Heart left ventricle (tissue), 16 donors: ENCODE results near the gene CMBL. TPM values are rescaled to one million over a fixed set of nuclear protein-coding genes. Genes with fewer than 3 reads are reported as not detected.

Source experiments
- ATAC-seq, 4 donors: fragments of 200-7000 bp; cut with Tn5 transposase; one replicate each; pipeline ENCODE4 v1.9.1; 2020 to 2022; ENCODE audit warnings: moderate library complexity in 4 of 4, mild to moderate bottlenecking in 3 of 4, moderate number of reproducible peaks in 1 of 4
- DNase-seq, 5 donors: peaks; one replicate each; pipeline ENCODE4 v3.0.0-alpha.2; 2020
- H3K27ac ChIP-seq, 12 donors: fragments of 200-600 bp; sonication (generic) in 4 of 12; one replicate each; pipeline versions ENCODE4 v1.5.0 to v1.8.0; 2016 to 2022; ENCODE audit warnings: mild to moderate bottlenecking in 2 of 12
- H3K27me3 ChIP-seq, 9 donors: fragments of 200-600 bp; sonication (generic) in 2 of 9; one replicate each; pipeline versions ENCODE4 v1.5.1 to v1.8.0; 2016 to 2022; ENCODE audit warnings: mild to moderate bottlenecking in 3 of 9
- H3K36me3 ChIP-seq, 9 donors: fragments of 200-600 bp; sonication (generic) in 2 of 9; one replicate each; pipeline versions ENCODE4 v1.5.0 to v1.8.0; 2018 to 2022; ENCODE audit warnings: mild to moderate bottlenecking in 2 of 9
- H3K4me1 ChIP-seq, 12 donors: fragments of 200-600 bp; sonication (generic) in 4 of 12; one replicate each; pipeline versions ENCODE4 v1.5.0 to v1.8.0; 2016 to 2022; ENCODE audit warnings: mild to moderate bottlenecking in 3 of 12
- H3K4me3 ChIP-seq, 12 donors: fragments of 200-600 bp; sonication (generic) in 4 of 12; one replicate each; pipeline versions ENCODE4 v1.5.0 to v1.8.0; 2017 to 2022; ENCODE audit warnings: mild to moderate bottlenecking in 9 of 12, moderate library complexity in 4 of 12
- H3K9me3 ChIP-seq, 12 donors: fragments of 200-600 bp; sonication (generic) in 4 of 12; one replicate each; pipeline versions ENCODE4 v1.5.0 to v1.8.0; 2016 to 2022; ENCODE audit warnings: mild to moderate bottlenecking in 1 of 12
- CTCF ChIP-seq, 12 donors: fragments of 200-600 bp; sonication (generic) in 4 of 12; IDR thresholded peaks; one replicate each; pipeline versions ENCODE4 v1.5.0 to v1.8.0; 2018 to 2022; ENCODE audit warnings: antibody characterized with exemption in 12 of 12, mild to moderate bottlenecking in 5 of 12
- POLR2A ChIP-seq, 2 donors: fragments of 450-650 bp; IDR thresholded peaks; one replicate each; pipeline ENCODE4 v1.6.1; 2017; ENCODE audit warnings: antibody characterized with exemption in 2 of 2, mild to moderate bottlenecking in 2 of 2, moderate library complexity in 2 of 2
- WGBS, 4 donors: extraction: QIAGEN DNeasy Blood & Tissue Kit in 2 of 4; methylation state at CpG; one replicate each; pipeline versions ENCODE4 v1.1.5 to v1.1.7; 2013 to 2018; 5-methylcytosine and 5-hydroxymethylcytosine counted together
- intact Hi-C, 10 donors: fragments of 100-400 bp; cut with DNase I; formaldehyde crosslinking; loops; one replicate each; pipeline versions ENCODE4 v1.11.1 to v1.14.2; 2022
- polyA plus RNA-seq, 2 donors: library from polyadenylated mRNA; stranded (reverse); fragments of 200-250 nt; gene quantifications; one replicate each; pipeline ENCODE4 v1.2.3, GENCODE V29; 2013
- total RNA-seq, 9 donors: library from RNA; depleted of rRNA in 2 of 9; stranded (reverse); fragments of >200 nt in 2 of 9; fragmentation: NEBNext Ultra II Directional in 3 of 9; extraction: Animal tissue kit (Norgen Biotek cat#: 25700) in 3 of 9; gene quantifications; one replicate each; pipeline versions ENCODE4 v1.1.0 to v1.2.4, GENCODE V29; 2016 to 2023
- donor health status: ischemic (EF 13 %, LVEDD 7.1; RV severe dilation, severe dysfunction).
- donor health status: healthy with polysubstance abuse.
- donor health status: DM: no; HTN: yes; CAD: no.
- donor health status: DM: no; HTN: no; CAD: no.
- donor health status: ischemic (EF 25% LVEDD 6.9; RV normal size, moderate dysfunction).
- donor health status: ischemic (EF 25% LVEDD 5.7; RV mildly dilated, moderate dysfunction).
- donor health status: healthy.
- donor health status: DM: yes; HTN: yes; CAD: no.
- donor health status: ischemic (EF 35%, LVEDD 5.7; RV mildly dilated, moderate dysfunction).
- donor health status: nonischemic (EF 11% LVEDD 7.7; RV severe dilation, severe dysfunction).
- donor health status: DM: yes; HTN: yes; CAD: no.
- donor health status: PGD.
- donor health status: ischemic (EF 29% LVEDD 5.4; RV normal size, mild dysfunction).
- donor health status: nonischemic (EF 23%, LVEDD 6.1; RV moderate dilation, normal function).

CMBL gene
- total and polyA plus RNA-seq, 11 donors, result 12.4 to 53.5 (median 29.0) TPM

GRCh38 chr5:10339058-10339811 lies 31.5 kb upstream of the CMBL start:
- no peak overlapping the region for H3K27ac ChIP-seq
- WGBS, 4 donors, result 69 to 76% (median 72%) methylated on average over 14 to 19 of the region's 19 CpGs
- DNase-seq (no peak), ATAC-seq (peak in 1 of 4 donors; percentile 22)
- peaks cover 0 to 4% (median 0%) of the 10 kb centered on the region in 9 donors for H3K27me3 ChIP-seq
- H3K4me3 ChIP-seq, result no peak overlapping the region
- intact Hi-C loops, result loop anchor here in 1 of 10 donors (10.0 kb wide), 1 partner anchor 54 kb away; no protein-coding TSS in a partner anchor
- no peaks in the 10 kb centered on the region for H3K36me3 ChIP-seq
- H3K9me3 ChIP-seq, result no peaks in the 10 kb centered on the region
- H3K4me1 ChIP-seq, result peaks cover 0 to 5% (median under 1%) of the 10 kb centered on the region in 12 donors
- TF ChIP-seq CTCF (IDR thresholded peaks at IDR 0.05) (no peak), POLR2A (IDR thresholded peaks at IDR 0.05) (no peak)

GRCh38 chr5:10338686-10339057 lies 31.0 kb upstream of the CMBL start:
- DNase-seq (no peak), ATAC-seq (no peak)
- intact Hi-C loops, result loop anchor here in 1 of 10 donors (10.0 kb wide), 1 partner anchor 54 kb away; no protein-coding TSS in a partner anchor
- WGBS, 4 donors, result 84 to 95% (median 88%) methylated on average over 2 of the region's 2 CpGs
- no peaks in the 10 kb centered on the region for H3K9me3 ChIP-seq
- no peak overlapping the region for H3K4me3 ChIP-seq
- H3K27ac ChIP-seq, result no peak overlapping the region
- peaks cover 0 to 8% (median 5%) of the 10 kb centered on the region in 12 donors for H3K4me1 ChIP-seq
- no peak for TF ChIP-seq CTCF (IDR thresholded peaks at IDR 0.05)
- no peak for TF ChIP-seq POLR2A (IDR thresholded peaks at IDR 0.05)
- peaks cover 0 to 10% (median 0%) of the 10 kb centered on the region in 9 donors for H3K27me3 ChIP-seq
- H3K36me3 ChIP-seq, result no peaks in the 10 kb centered on the region

- Histone ChIP-seq H3K9me3 (no peaks in the 10 kb centered on the region), H3K4me3 (no peak overlapping the region), H3K36me3 (no peaks in the 10 kb centered on the region), H3K4me1 (peaks cover 0 to 15% (median 10%) of the 10 kb centered on the region in 12 donors), H3K27me3 (peaks cover 0 to 17% (median 0%) of the 10 kb centered on the region in 9 donors), H3K27ac (no peak overlapping the region)
- intact Hi-C loops, result loop anchor here in 1 of 10 donors (10.0 kb wide), 1 partner anchor 53 kb away; no protein-coding TSS in a partner anchor
- TF ChIP-seq POLR2A (IDR thresholded peaks at IDR 0.05) (no peak), CTCF (IDR thresholded peaks at IDR 0.05) (no peak)
- DNase-seq (no peak), ATAC-seq (no peak)
- WGBS, 4 donors, result 64 to 79% (median 69%) methylated on average over 4 of the region's 4 CpGs
Measured at GRCh38 chr5:10337986-10338385, 30.3 kb upstream of the CMBL start.

GRCh38 chr5:10337107-10337506 lies 29.4 kb upstream of the CMBL start:
- TF ChIP-seq POLR2A (IDR thresholded peaks at IDR 0.05) (no peak), CTCF (IDR thresholded peaks at IDR 0.05) (no peak)
- WGBS, 4 donors, result 95 to 97% (median 97%) methylated on average over 4 of the region's 4 CpGs
- intact Hi-C loops, result loop anchor here in 1 of 10 donors (10.0 kb wide), 1 partner anchor 52 kb away; no protein-coding TSS in a partner anchor
- no peaks in the 10 kb centered on the region for H3K36me3 ChIP-seq
- no peak for DNase-seq
- no peak overlapping the region for H3K27ac ChIP-seq
- H3K9me3 ChIP-seq, result no peaks in the 10 kb centered on the region
- no peak for ATAC-seq
- no peak overlapping the region for H3K4me3 ChIP-seq
- peaks cover 0 to 19% (median 0%) of the 10 kb centered on the region in 9 donors for H3K27me3 ChIP-seq
- peaks cover 0 to 22% (median 13%) of the 10 kb centered on the region in 12 donors for H3K4me1 ChIP-seq
